D721Med (cell line): ENCODE data around the gene KLF8.
"Not testable (repeated sequence)": the region's sequence is repeated elsewhere in the genome, so short reads cannot be mapped to it uniquely, and the experiment has no call there.

Source experiments
- DNase-seq: peaks from one replicate; pipeline ENCODE4 v3.0.0; 2011; ENCODE audit warnings: low spot score; ENCODE audit not compliant: insufficient read length
- FAIRE-seq: peaks from 2 replicates; lab custom pipeline; 2011; peaks lifted over from hg19 to GRCh38; lab: Jason Lieb, UNC
- CTCF ChIP-seq: IDR thresholded peaks from 2 replicates; pipeline ENCODE4 v1.5.1; 2012; ENCODE audit warnings: mild to moderate bottlenecking, control low read depth; ENCODE audit not compliant: insufficient read depth; ENCODE audit errors: missing control alignments

Gene KLF8

GRCh38 chrX:56232221-56233082 lies at the start of gene KLF8:
Gene KLF8, plus strand, starts transcription at chrX:56232356. Its CDS starts 979 bp downstream, at chrX:56233335.
- FAIRE-seq: no peak
- DNase-seq: no peak

GRCh38 chrX:56206945-56207344 lies 25.2 kb upstream of the KLF8 start:
- DNase-seq, FAIRE-seq: not testable (repeated sequence)

More at GRCh38 chrX:56232221-56233082, at the start of gene KLF8:
- TF ChIP-seq CTCF: no peak

- FAIRE-seq: no peak
- no peak for TF ChIP-seq CTCF
- DNase-seq: no peak
Measured at GRCh38 chrX:56211701-56212100, 20.5 kb upstream of the KLF8 start.

- DNase-seq (no peak), FAIRE-seq (no peak)
- TF ChIP-seq CTCF: no peak
Measured at GRCh38 chrX:56216332-56216731, 15.8 kb upstream of the KLF8 start.

GRCh38 chrX:56219700-56220099 lies 12.5 kb upstream of the KLF8 start:
- no peak for DNase-seq

GRCh38 chrX:56221101-56221500 lies 11.1 kb upstream of the KLF8 start:
- FAIRE-seq: no peak
- TF ChIP-seq CTCF: no peak
- no peak for DNase-seq

More at GRCh38 chrX:56219700-56220099, 12.5 kb upstream of the KLF8 start:
- TF ChIP-seq CTCF: no peak
- no peak for FAIRE-seq

- TF ChIP-seq CTCF: no peak
- FAIRE-seq (no peak), DNase-seq (no peak)
Measured at GRCh38 chrX:56222473-56223000, 9.6 kb upstream of the KLF8 start.
